ENCODE measurements around the gene CCDC63.

DNA sequence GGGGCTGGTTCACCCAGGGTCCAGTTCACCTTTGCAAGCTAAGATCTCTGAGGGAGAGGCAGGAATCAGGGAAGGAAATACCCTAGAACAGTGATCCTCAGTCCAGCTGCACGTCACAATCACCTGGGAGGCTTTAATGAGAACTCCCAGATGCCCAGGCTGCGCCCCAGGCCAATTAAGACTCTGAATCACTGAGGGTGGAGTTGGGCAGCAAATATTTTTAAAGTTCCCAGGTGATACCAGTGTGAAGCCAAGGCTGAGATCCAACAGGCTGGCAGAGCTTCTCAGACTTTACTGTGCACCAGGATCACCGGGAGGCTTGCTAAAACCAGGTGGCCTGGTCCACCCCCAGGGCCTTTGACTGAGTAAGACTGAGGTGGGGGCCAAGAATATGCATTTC, 49.8 kb downstream of the CCDC63 start:
- TF ChIP-seq, protein P1, sequence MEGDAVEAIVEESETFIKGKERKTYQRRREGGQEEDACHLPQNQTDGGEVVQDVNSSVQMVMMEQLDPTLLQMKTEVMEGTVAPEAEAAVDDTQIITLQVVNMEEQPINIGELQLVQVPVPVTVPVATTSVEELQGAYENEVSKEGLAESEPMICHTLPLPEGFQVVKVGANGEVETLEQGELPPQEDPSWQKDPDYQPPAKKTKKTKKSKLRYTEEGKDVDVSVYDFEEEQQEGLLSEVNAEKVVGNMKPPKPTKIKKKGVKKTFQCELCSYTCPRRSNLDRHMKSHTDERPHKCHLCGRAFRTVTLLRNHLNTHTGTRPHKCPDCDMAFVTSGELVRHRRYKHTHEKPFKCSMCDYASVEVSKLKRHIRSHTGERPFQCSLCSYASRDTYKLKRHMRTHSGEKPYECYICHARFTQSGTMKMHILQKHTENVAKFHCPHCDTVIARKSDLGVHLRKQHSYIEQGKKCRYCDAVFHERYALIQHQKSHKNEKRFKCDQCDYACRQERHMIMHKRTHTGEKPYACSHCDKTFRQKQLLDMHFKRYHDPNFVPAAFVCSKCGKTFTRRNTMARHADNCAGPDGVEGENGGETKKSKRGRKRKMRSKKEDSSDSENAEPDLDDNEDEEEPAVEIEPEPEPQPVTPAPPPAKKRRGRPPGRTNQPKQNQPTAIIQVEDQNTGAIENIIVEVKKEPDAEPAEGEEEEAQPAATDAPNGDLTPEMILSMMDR (IDR thresholded peaks at IDR 0.05), result no peak
- no peak for TF ChIP-seq POLR2A (IDR thresholded peaks at IDR 0.05)
